ENCODE results near the gene TNS3. TPM values are rescaled to one million over a fixed set of nuclear protein-coding genes. Genes with fewer than 3 reads are reported as not detected.

Gene TNS3
- total and polyA plus RNA-seq, 2 donors (not counting 3 experiments of a cell fraction or from before 2014, with no cell fraction given) = 10.4 to 45.1 TPM

GRCh38 chr7:47378728-47379395 lies 203.0 kb downstream of the TNS3 start:
- Histone ChIP-seq H2AFZ (ENCODE audit: low read depth, low read length) (no peak overlapping the region), H3K9ac (replicated peaks; ENCODE audit: extremely low read depth, insufficient read depth, low read length) (no peak overlapping the region), H3K36me3 (ENCODE audit: control insufficient read depth in 2 of 2, extremely low read depth in 1 of 2, insufficient read depth in 2 of 2, low read length in 2 of 2) (no peaks in the 10 kb centered on the region), H4K20me1 (replicated peaks; ENCODE audit: control insufficient read depth, extremely low read depth, insufficient read depth, low read length) (no peaks in the 10 kb centered on the region), H3K4me3 (replicated peaks in 1 of 3; ENCODE audit: insufficient read depth in 1 of 3, low read depth in 1 of 3, low read length in 3 of 3) (no peak overlapping the region), H3K27ac (ENCODE audit: insufficient read depth, low read depth, low read length) (no peak overlapping the region), H3K4me1 (ENCODE audit: control insufficient read depth, extremely low read depth, insufficient read depth, low read length) (no peaks in the 10 kb centered on the region), H3K27me3 (ENCODE audit: control insufficient read depth in 2 of 2, insufficient read depth in 2 of 2, low read length in 2 of 2) (no peaks in the 10 kb centered on the region), H3K4me2 (ENCODE audit: insufficient read depth, low read length) (no peak overlapping the region), H3K9me3 (replicated peaks; ENCODE audit: control insufficient read depth, insufficient read depth, low read length) (no peaks in the 10 kb centered on the region), H3K9me1 (replicated peaks; ENCODE audit: control insufficient read depth, extremely low read depth, insufficient read depth, low read length) (no peaks in the 10 kb centered on the region), H3K79me2 (ENCODE audit: control insufficient read depth, insufficient read depth, low read length) (no peaks in the 10 kb centered on the region)
- intact Hi-C loops (cut with micrococcal nuclease) = no loop called here
- DNase-seq (ENCODE audit: low read depth, low spot score) (no peak), FAIRE-seq (no peak)
- dilution Hi-C loops (cut with MboI; ENCODE audit: extremely low pct_ligation_motif_present, low sequenced_read_pairs) = no loop called here
- no peak for TF ChIP-seq EZH2 (IDR thresholded peaks at IDR 0.05; ENCODE audit: borderline replicate concordance, low read depth, low read length, severe bottlenecking)
- no peak for TF ChIP-seq MYC (IDR thresholded peaks at IDR 0.05; ENCODE audit: low read depth, low read length)
- no peak for TF ChIP-seq GATA2 (IDR thresholded peaks at IDR 0.05; ENCODE audit: insufficient read depth, insufficient read length, low read depth, low read length)
- no peak for TF ChIP-seq CTCF (IDR thresholded peaks at IDR 0.05; ENCODE audit: extremely low read depth in 1 of 2, insufficient read depth in 1 of 2, low read depth in 1 of 2, low read length in 2 of 2)
- no peak for TF ChIP-seq JUN (IDR thresholded peaks at IDR 0.05; ENCODE audit: borderline replicate concordance, insufficient read depth, insufficient read length, low read depth)
- TF ChIP-seq FOS (IDR thresholded peaks at IDR 0.05; ENCODE audit: borderline replicate concordance, insufficient read depth, low read length) = no peak
- TF ChIP-seq POLR2AphosphoS5 (IDR thresholded peaks at IDR 0.05; ENCODE audit: insufficient read depth, low read depth, low read length) = no peak
- TF ChIP-seq POLR2A (IDR thresholded peaks at IDR 0.05; ENCODE audit: low read depth, low read length) = no peak
- TF ChIP-seq MAX (IDR thresholded peaks at IDR 0.05; ENCODE audit: insufficient read depth, insufficient read length) = no peak
- BruUV-seq (replicated peaks) = no TSS peak
- CTCF ChIA-PET = interaction anchor here (1.8 kb wide), 1 partner anchor 113 kb away, joined by 6 read pairs; no protein-coding TSS in a partner anchor
- POLR2A ChIA-PET = no interaction called here

Data from endothelial cell of umbilical vein (primary cell).